OCI-LY1 (cell line): Measurements from ENCODE around the gene IQSEC1.

ENCODE experiments used
- CTCF ChIP-seq: fragments of 200-600 bp; sonication (generic), shearing (Covaris generic); IDR thresholded peaks from 2 replicates; pipeline ENCODE4 v1.5.1; 2017; ENCODE audit warnings: mild to moderate bottlenecking, antibody characterized with exemption, low read length, moderate library complexity, mixed read lengths
- EZH2 ChIP-seq: fragments of 200-600 bp; sonication (generic), shearing (Covaris generic); IDR thresholded peaks from 2 replicates; pipeline ENCODE4 v1.8.0; 2017; ENCODE audit warnings: borderline replicate concordance, mixed run types, mild to moderate bottlenecking, antibody characterized with exemption, low read length, moderate library complexity, mixed read lengths

- TF ChIP-seq CTCF (no peak), EZH2 (no peak)
Measured at GRCh38 chr3:12995389-12996180, 77.6 kb downstream of the IQSEC1 start.
